ENCODE measurements around the gene PROK2.

GRCh38 chr3:71821116-71821515, 36.2 kb upstream of the PROK2 start:
- TF ChIP-seq CTCF (IDR thresholded peaks at IDR 0.05; ENCODE audit: insufficient read depth, low read depth, low read length), result no peak
- TF ChIP-seq EZH2 (IDR thresholded peaks at IDR 0.05; ENCODE audit: insufficient read depth, low read length), result no peak

All from astrocyte (in vitro differentiated cells and primary cell).